Natural killer cell (primary cell): Measurements from ENCODE around the gene TACC2. TPM values are rescaled to one million over a fixed set of nuclear protein-coding genes. Genes with fewer than 3 reads are reported as not detected.
"Not testable (repeated sequence)": the region's sequence is repeated elsewhere in the genome, so short reads cannot be mapped to it uniquely, and the experiment has no call there.

Experiments used
- ATAC-seq, 3 donors: fragments of 150-1000 bp in 2 of 3; fragments of 200-7000 bp in 1 of 3; cut with Tn5 transposase; 1 replicate in 1 of 3; 2 replicates in 2 of 3; pipeline ENCODE4 v1.10.0; 2021; ENCODE audit warnings: mild to moderate bottlenecking in 2 of 3, moderate library complexity in 2 of 3
- DNase-seq, 2 donors: peaks; one replicate each; pipeline versions ENCODE4 v3.0.0 to v3.0.0-alpha.2; 2013 to 2021; ENCODE audit warnings: mixed read lengths in 1 of 2
- H3K27ac ChIP-seq: one replicate; pipeline ENCODE4 v1.5.1; 2013; ENCODE audit warnings: mild to moderate bottlenecking, low read length
- H3K27me3 ChIP-seq: one replicate; pipeline ENCODE4 v1.6.1; 2013; ENCODE audit warnings: low read length; ENCODE audit not compliant: control insufficient read depth, insufficient read depth
- H3K36me3 ChIP-seq: one replicate; pipeline ENCODE4 v1.6.1; 2013; ENCODE audit warnings: low read length; ENCODE audit not compliant: control insufficient read depth, insufficient read depth
- H3K4me1 ChIP-seq: one replicate; pipeline ENCODE4 v1.6.1; 2013; ENCODE audit warnings: low read length; ENCODE audit not compliant: control insufficient read depth, insufficient read depth
- H3K4me3 ChIP-seq: one replicate; pipeline ENCODE4 v1.5.1; 2013; ENCODE audit warnings: low read length
- H3K9me3 ChIP-seq: one replicate; pipeline ENCODE4 v1.6.1; 2013; ENCODE audit warnings: low read length; ENCODE audit not compliant: control insufficient read depth, insufficient read depth
- H3K27ac Mint-ChIP-seq, 2 donors: one replicate each; pipeline ENCODE4 v1.8.0; 2022; ENCODE audit warnings: mild to moderate bottlenecking in 2 of 2, mixed read lengths in 2 of 2, moderate library complexity in 1 of 2
- H3K27me3 Mint-ChIP-seq, 2 donors: one replicate each; pipeline ENCODE4 v1.8.0; 2022; ENCODE audit warnings: low read depth in 2 of 2, mixed read lengths in 2 of 2
- H3K36me3 Mint-ChIP-seq: one replicate; pipeline ENCODE4 v1.8.0; 2022; ENCODE audit warnings: mixed read lengths
- H3K4me1 Mint-ChIP-seq, 2 donors: one replicate each; pipeline ENCODE4 v1.8.0; 2022; ENCODE audit warnings: mixed read lengths in 2 of 2
- H3K4me3 Mint-ChIP-seq: one replicate; pipeline ENCODE4 v1.8.0; 2022; ENCODE audit warnings: mild to moderate bottlenecking, moderate library complexity, mixed read lengths
- H3K9me3 Mint-ChIP-seq, 2 donors: one replicate each; pipeline ENCODE4 v1.8.0; 2022; ENCODE audit warnings: mixed read lengths in 2 of 2
- CTCF ChIP-seq: fragments of 200-600 bp; IDR thresholded peaks from one replicate; pipeline ENCODE4 v1.8.0; 2022; ENCODE audit warnings: antibody characterized with exemption
- WGBS: methylation state at CpG from one replicate; pipeline ENCODE4 v1.1.7; 2013; ENCODE audit warnings: missing lambda C conversion rate; ENCODE audit not compliant: insufficient coverage; 5-methylcytosine and 5-hydroxymethylcytosine counted together
- intact Hi-C: fragments of 100-400 bp; cut with micrococcal nuclease; formaldehyde crosslinking; loops from one replicate; pipeline ENCODE4 v1.14.2; 2022
- total RNA-seq, 4 donors: library from RNA; stranded (reverse); fragments of 120-200 nt in 1 of 4; gene quantifications; one replicate each; pipeline versions ENCODE4 v1.2.3 to v1.2.4, GENCODE V29; 2013 to 2022

The TACC2 gene
- total RNA-seq, 3 donors from 2014 or later (not counting 1 experiment from before 2014, with no cell fraction given) = not detected

- no peak for TF ChIP-seq CTCF
- Histone ChIP-seq H3K36me3 (no peaks in the 10 kb centered on the region), H3K4me3 (no peak overlapping the region), H3K27me3 (no peaks in the 10 kb centered on the region), H3K27ac (no peak overlapping the region), H3K9me3 (no peaks in the 10 kb centered on the region), H3K4me1 (no peaks in the 10 kb centered on the region)
- H3K27ac Mint-ChIP-seq = no peak overlapping the region
- 82% methylated on average over 9 of the region's 9 CpGs for WGBS
- H3K9me3 Mint-ChIP-seq = no peaks in the 10 kb centered on the region
- ATAC-seq = no peak
- no peaks in the 10 kb centered on the region for H3K27me3 Mint-ChIP-seq
- H3K4me1 Mint-ChIP-seq = no peaks in the 10 kb centered on the region
- no peak overlapping the region for H3K4me3 Mint-ChIP-seq
- intact Hi-C loops = no loop called here
- no peaks in the 10 kb centered on the region for H3K36me3 Mint-ChIP-seq
- DNase-seq = no peak
These were observed 210.1 kb downstream of the TACC2 start for GRCh38 chr10:122199070-122199469.

GRCh38 chr10:122199689-122200088 is 210.7 kb downstream of the TACC2 start:
- no peaks in the 10 kb centered on the region for H3K36me3 ChIP-seq
- H3K9me3 ChIP-seq = no peaks in the 10 kb centered on the region
- no peaks in the 10 kb centered on the region for H3K4me1 Mint-ChIP-seq
- no peak for DNase-seq
- H3K9me3 Mint-ChIP-seq = no peaks in the 10 kb centered on the region
- no peak overlapping the region for H3K27ac Mint-ChIP-seq
- no peak overlapping the region for H3K4me3 Mint-ChIP-seq
- H3K27ac ChIP-seq = no peak overlapping the region
- ATAC-seq = no peak
- no peaks in the 10 kb centered on the region for H3K27me3 ChIP-seq
- WGBS = 94% methylated on average over 6 of the region's 6 CpGs
- no peak overlapping the region for H3K4me3 ChIP-seq
- no peaks in the 10 kb centered on the region for H3K4me1 ChIP-seq
- H3K27me3 Mint-ChIP-seq = no peaks in the 10 kb centered on the region
- intact Hi-C loops = no loop called here
- H3K36me3 Mint-ChIP-seq = no peaks in the 10 kb centered on the region
- no peak for TF ChIP-seq CTCF

- intact Hi-C loops = no loop called here
- H3K9me3 ChIP-seq = no peaks in the 10 kb centered on the region
- H3K4me1 ChIP-seq = no peaks in the 10 kb centered on the region
- Mint-ChIP-seq H3K36me3 (no peaks in the 10 kb centered on the region), H3K9me3 (no peaks in the 10 kb centered on the region), H3K4me1 (no peaks in the 10 kb centered on the region), H3K27ac (no peak overlapping the region), H3K27me3 (no peaks in the 10 kb centered on the region), H3K4me3 (no peak overlapping the region)
- H3K36me3 ChIP-seq = no peaks in the 10 kb centered on the region
- no peaks in the 10 kb centered on the region for H3K27me3 ChIP-seq
- no peak for ATAC-seq
- WGBS = 85% methylated on average over 9 of the region's 9 CpGs
- H3K4me3 ChIP-seq = no peak overlapping the region
- TF ChIP-seq CTCF = no peak
- H3K27ac ChIP-seq = no peak overlapping the region
- DNase-seq = no peak
These were observed 212.4 kb downstream of the TACC2 start for GRCh38 chr10:122201401-122201800.

- H3K4me3 Mint-ChIP-seq, H3K27me3 ChIP-seq, H3K27ac ChIP-seq, H3K36me3 Mint-ChIP-seq, H3K27ac Mint-ChIP-seq, H3K27me3 Mint-ChIP-seq, H3K4me1 ChIP-seq, H3K4me3 ChIP-seq, H3K36me3 ChIP-seq, H3K9me3 Mint-ChIP-seq, DNase-seq, H3K9me3 ChIP-seq, ATAC-seq, H3K4me1 Mint-ChIP-seq, intact Hi-C loops: not testable (repeated sequence)
- 94% methylated on average over 28 of the region's 33 CpGs for WGBS
These were observed 214.2 kb downstream of the TACC2 start for GRCh38 chr10:122203180-122203579.
